KOPT-K1 (cell line): ENCODE data around the gene KIT.

Experiments used
- H3K27ac ChIP-seq: fragments of 200-600 bp; sonication (generic); 2 replicates; pipeline ENCODE4 v1.5.1; 2016; ENCODE audit warnings: antibody characterized with exemption, mild to moderate bottlenecking, low read depth, low read length; ENCODE audit not compliant: poor library complexity, severe bottlenecking
- H3K36me3 ChIP-seq: fragments of 200-600 bp; sonication (generic); 2 replicates; pipeline ENCODE4 v1.5.1; 2017; ENCODE audit warnings: antibody characterized with exemption, mild to moderate bottlenecking, low read length, moderate library complexity; ENCODE audit not compliant: insufficient read depth
- H3K9me3 ChIP-seq: fragments of 200-600 bp; sonication (generic); 2 replicates; pipeline ENCODE4 v1.5.1; 2017; ENCODE audit warnings: antibody characterized with exemption, low read length, mild to moderate bottlenecking; ENCODE audit not compliant: insufficient read depth, poor library complexity, severe bottlenecking

Gene KIT

DNA sequence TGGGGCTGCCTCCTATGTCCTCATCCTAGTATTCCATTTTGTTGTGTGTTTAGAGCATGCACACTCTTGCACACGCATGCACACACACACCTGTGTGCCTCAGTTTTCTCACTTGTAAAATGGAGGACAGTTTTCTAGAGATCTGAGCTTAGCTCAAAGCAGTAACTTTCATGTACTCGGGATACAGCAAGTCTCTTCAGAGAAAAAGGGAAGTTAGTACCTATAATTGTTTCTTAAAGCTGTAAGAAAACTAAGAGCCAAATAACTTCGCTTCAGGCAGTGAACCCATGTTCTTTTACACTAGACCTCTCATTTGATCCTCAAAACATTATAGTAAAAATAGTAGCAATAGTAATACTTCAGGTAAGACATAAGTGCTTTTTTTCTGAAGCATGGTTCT is 49.6 kb downstream of the KIT start:
- Histone ChIP-seq H3K27ac (no peak overlapping the region), H3K36me3 (no peaks in the 10 kb centered on the region), H3K9me3 (no peaks in the 10 kb centered on the region)

DNA sequence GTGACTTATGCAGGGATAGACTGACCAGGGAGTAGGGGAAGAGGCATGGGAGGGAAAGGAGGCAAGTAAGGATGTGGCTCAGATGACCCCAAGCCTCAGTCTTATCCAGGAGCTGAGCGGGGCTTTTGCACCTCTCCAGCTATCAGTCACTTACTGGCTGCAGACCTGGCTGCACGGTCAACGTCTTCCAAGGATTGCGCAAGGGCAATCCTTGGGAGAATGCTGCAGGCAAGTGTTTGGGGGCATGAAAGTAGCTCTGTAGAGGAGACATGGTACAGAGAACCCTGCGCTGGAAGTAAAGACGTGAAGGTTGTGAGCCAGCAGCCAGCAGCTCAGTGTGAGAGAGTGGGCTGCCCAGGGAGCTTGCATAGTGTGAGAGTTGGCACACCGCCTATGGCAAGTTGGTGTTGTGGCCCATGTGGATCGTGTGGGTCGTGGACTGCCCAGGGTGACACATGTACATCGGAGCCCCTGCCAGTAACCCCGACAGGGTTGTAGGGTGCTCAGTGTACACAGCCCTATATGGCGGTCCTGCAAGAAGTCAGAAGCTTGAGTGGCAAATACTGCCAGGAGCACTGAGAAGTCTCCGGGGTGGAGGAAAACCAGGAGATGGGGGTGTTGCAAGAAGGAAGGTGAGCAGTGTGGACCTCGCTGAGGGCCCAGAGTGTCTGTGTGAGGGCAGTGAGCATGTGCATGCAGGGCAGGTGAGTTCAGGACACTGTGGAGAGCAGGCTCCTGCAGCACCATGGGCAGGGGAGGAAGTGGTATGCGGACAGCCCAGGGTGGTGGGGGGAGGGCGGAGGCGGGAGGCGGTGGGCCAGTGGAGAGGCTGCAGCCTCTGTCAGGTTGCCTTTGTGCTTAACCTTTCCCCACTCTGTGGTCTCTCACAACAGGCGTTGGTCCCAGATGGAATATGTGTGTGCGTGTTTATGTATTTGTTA is 50.9 kb downstream of the KIT start:
- Histone ChIP-seq H3K36me3 (no peaks in the 10 kb centered on the region), H3K9me3 (no peaks in the 10 kb centered on the region), H3K27ac (no peak overlapping the region)

DNA sequence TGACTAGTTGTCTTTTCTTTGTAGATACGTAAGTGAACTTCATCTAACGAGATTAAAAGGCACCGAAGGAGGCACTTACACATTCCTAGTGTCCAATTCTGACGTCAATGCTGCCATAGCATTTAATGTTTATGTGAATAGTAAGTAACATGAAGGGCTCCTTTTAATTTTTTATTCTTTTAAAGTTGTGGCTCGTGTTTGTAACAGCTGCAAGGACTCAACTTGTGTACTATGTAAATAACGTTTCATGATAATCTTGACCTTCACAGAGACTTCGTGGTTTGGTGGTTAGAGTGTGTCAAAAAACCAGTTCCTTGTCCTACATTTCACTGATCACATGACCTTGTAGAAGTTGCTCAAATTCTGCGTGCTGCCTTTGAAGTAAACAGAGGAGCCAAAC is 51.6 kb downstream of the KIT start:
- no peak overlapping the region for H3K27ac ChIP-seq
- no peaks in the 10 kb centered on the region for H3K9me3 ChIP-seq
- H3K36me3 ChIP-seq, result no peaks in the 10 kb centered on the region

DNA sequence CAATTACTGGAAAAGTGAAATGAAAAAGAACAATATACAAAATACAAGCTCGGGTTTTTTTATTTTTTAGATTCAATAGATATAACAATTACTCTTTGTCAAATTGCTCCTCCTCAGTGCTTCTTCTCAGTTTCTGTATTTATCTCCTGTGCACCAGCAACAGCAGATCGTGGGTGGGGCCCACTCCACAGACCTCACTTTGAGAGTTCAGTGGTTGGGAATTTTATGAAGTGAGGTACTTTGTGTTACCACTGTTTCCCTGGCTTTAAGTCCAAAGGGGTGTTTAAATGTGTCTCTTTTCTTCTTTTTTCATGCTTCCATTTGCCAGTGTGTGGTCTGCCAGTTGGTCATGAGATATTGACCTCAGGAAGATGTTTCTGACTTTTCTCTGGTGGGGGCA is 54.4 kb downstream of the KIT start:
- Histone ChIP-seq H3K27ac (no peak overlapping the region), H3K9me3 (no peaks in the 10 kb centered on the region), H3K36me3 (no peaks in the 10 kb centered on the region)

DNA sequence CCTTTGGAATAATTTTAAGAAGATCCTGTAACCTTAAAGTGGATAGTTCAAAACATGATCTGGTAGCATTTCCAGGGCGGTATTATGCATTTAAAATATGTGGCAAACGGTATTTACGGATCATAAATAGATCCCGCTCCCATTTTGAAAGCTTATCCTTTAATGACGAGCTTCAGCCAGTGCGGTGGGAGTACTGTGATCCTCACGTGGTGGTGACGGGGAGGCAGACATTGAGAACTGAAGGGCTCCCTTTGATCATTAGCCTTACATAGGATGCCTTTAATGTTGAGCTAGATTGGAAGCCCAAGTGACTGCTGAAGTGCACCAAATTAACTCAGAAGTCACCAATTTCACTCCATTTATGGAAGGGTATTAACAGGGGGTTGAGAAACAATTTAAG is 56.9 kb downstream of the KIT start:
- H3K36me3 ChIP-seq, result no peaks in the 10 kb centered on the region
- no peaks in the 10 kb centered on the region for H3K9me3 ChIP-seq
- H3K27ac ChIP-seq, result no peak overlapping the region

DNA sequence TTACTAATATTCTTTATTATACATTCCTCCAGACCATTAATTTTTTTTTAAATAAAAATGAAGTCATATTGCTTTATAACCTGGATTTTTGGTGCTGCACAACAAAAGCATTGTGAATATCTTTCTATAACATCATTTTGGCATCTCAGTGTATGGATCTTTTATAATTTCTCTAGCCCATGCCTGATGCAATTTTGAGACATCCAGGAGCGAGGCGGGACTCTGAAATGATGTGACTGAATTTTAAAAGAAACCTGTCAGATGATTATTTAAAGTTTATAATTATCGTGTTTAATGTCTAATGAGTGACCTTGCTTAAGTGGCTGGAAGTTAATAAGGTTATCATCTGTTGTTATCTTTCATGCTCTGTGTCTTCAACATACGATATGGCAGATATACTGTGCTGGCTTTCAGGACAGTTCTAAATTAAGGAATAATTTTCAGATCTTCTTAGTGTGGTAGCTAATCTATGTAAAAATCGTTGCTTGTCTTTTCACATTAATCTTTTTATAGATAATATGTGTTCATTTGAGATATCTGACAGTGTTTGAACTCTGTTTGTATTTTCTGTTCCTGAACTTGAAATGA is 58.8 kb downstream of the KIT start:
- no peaks in the 10 kb centered on the region for H3K36me3 ChIP-seq
- H3K9me3 ChIP-seq, result no peaks in the 10 kb centered on the region
- no peak overlapping the region for H3K27ac ChIP-seq

DNA sequence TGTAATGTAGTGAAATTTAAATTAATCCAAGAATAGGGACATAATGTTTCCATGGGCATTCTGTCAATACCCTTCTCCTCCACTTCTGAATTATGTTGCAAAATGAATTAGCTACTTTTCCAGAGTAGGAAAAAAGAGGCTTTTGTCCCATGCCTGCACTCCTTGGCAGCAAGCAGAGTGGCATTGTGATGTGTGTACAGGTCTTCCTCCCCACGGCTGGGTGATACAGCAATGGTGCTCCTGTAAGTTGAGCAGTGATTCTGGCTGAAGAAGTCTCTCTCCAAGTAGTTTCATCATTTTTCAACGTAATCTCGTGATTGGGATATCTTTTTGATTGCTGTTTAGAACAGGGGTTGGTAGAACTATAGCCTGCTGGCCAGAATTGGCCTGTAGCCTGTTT is 59.9 kb downstream of the KIT start:
- no peak overlapping the region for H3K27ac ChIP-seq
- H3K9me3 ChIP-seq, result no peaks in the 10 kb centered on the region
- H3K36me3 ChIP-seq, result no peaks in the 10 kb centered on the region

DNA sequence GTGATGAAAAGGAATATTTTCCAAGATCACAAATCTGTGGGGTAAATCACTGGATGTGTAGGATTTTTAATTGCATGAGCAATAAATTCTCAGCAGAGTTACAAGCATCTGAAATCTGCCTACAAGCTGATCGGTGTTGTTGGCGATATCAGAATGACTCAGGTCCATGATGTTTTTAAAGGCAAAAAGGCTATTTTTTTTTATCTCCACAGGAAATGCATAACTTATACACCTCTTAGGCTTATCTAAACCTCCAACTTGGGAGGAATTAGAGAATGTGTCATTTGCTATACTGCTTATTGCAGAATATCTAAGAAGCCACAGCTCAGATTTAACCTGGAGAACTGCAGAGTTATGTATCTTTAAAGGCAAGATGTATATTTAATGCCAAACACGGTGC is 61.6 kb downstream of the KIT start:
- no peaks in the 10 kb centered on the region for H3K9me3 ChIP-seq
- H3K36me3 ChIP-seq, result no peaks in the 10 kb centered on the region
- H3K27ac ChIP-seq, result no peak overlapping the region

DNA sequence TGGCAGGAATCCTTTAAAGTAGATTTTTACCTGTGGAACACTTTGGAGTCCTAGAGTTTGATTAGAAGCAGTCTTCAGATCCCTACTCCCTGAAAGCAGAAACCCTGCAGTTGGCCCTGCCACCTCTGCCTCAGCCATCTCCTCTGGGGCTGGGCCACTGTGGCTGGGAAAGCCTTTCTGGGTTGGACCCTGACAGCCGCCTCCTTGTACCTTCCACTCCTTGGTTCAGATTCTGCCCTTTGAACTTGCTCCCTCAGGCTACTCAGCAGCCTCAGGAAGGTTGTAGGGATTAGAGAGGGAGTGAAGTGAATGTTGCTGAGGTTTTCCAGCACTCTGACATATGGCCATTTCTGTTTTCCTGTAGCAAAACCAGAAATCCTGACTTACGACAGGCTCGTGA is 65.5 kb downstream of the KIT start:
- H3K27ac ChIP-seq, result no peak overlapping the region
- H3K36me3 ChIP-seq, result no peaks in the 10 kb centered on the region
- no peaks in the 10 kb centered on the region for H3K9me3 ChIP-seq

DNA sequence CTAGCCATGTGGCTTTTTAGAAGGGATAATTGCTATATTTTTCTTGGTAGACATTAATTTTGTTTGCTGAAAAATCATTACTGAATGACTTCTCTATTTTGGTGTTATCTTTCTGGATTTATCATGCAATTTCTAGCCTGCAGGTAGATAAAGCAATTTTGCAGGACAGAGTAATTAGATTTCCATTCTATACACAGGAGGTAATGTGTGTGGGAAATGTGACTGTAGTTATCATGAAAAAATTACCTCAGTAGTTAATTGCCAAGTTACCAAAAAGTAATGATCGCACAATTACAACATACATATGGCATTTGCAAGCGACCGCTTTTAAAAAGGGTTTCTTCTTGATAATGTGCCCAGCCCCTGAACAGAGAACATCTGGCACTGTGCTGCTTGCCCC is 66.1 kb downstream of the KIT start:
- H3K9me3 ChIP-seq, result no peaks in the 10 kb centered on the region
- H3K27ac ChIP-seq, result no peak overlapping the region
- H3K36me3 ChIP-seq, result no peaks in the 10 kb centered on the region

DNA sequence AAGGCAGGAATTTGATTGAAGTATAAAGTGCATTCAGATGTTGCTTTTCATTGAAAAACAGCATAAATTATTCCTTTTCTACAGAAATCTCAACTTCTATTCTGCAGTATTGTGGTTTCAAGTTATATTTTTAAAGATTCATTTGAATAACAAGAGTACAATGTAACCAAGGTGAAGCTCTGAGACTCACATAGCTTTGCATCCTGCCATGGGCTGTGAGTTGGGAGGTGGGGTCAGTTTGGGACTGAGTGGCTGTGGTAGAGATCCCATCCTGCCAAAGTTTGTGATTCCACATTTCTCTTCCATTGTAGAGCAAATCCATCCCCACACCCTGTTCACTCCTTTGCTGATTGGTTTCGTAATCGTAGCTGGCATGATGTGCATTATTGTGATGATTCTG is 69.2 kb downstream of the KIT start:
- Histone ChIP-seq H3K9me3 (no peaks in the 10 kb centered on the region), H3K27ac (no peak overlapping the region), H3K36me3 (no peaks in the 10 kb centered on the region)

DNA sequence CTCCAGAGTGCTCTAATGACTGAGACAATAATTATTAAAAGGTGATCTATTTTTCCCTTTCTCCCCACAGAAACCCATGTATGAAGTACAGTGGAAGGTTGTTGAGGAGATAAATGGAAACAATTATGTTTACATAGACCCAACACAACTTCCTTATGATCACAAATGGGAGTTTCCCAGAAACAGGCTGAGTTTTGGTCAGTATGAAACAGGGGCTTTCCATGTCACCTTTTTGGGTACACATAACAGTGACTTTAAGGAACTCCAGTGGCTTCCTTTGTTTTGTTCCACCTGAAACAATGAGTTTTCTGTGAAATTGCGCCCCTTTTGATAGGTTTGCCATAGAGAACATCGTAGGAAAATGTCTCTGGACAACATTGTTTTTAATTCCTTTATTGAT is 69.6 kb downstream of the KIT start:
- no peaks in the 10 kb centered on the region for H3K36me3 ChIP-seq
- H3K27ac ChIP-seq, result no peak overlapping the region
- H3K9me3 ChIP-seq, result no peaks in the 10 kb centered on the region

DNA sequence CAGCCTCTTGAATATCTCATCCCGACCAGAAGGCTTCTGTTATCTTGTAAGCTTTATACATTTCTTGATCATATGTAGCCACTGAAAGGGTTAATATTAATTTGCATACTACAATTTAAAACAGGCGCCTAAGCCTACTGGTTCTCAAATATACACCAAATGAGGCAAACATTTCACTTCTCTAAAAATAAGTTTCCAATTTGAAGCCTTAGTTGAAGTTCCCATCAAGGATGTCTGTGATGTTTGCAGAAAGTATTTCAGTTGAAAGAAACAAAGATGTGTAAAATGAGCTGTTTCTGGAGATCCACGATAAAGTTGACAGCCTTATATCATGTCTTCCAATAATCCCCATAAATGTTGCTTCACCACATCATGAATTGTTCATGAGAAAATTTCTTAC is 70.6 kb downstream of the KIT start:
- H3K9me3 ChIP-seq, result no peaks in the 10 kb centered on the region
- H3K36me3 ChIP-seq, result no peaks in the 10 kb centered on the region
- H3K27ac ChIP-seq, result no peak overlapping the region

DNA sequence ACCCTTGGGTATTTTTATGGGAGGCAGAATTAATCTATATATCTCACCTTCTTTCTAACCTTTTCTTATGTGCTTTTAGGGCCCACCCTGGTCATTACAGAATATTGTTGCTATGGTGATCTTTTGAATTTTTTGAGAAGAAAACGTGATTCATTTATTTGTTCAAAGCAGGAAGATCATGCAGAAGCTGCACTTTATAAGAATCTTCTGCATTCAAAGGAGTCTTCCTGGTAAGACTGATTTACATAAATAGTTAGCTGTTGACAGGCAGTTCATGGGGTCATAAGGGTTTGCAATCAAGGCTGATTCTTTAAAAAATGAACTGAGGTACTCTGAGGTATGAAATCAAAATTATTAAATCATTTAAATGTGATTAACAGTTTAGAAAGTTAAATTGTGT is 71.5 kb downstream of the KIT start:
- H3K36me3 ChIP-seq, result no peaks in the 10 kb centered on the region

DNA sequence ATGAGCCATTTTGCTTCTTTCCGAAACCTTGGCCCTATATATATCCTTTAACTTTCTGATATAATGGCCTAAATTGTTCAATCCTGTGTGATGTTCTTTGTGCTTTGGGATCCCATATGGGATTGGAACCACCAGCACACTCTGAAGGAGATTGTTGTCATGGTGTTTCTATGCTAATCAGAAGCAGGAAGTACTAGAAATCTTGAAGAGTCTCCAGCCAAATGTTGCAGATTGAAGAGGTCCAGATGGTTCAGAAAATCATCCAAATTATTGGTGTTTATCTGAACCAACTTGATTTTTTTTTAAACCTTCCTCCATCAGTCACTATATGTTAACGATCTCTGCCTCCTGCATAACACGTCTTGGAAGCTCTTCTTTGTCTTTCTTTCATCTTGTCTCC is 72.8 kb downstream of the KIT start:
- no peaks in the 10 kb centered on the region for H3K9me3 ChIP-seq
- H3K27ac ChIP-seq, result no peak overlapping the region
- H3K36me3 ChIP-seq, result no peaks in the 10 kb centered on the region

More for the DNA sequence above, 71.5 kb downstream of the KIT start:
- Histone ChIP-seq H3K9me3 (no peaks in the 10 kb centered on the region), H3K27ac (no peak overlapping the region)

DNA sequence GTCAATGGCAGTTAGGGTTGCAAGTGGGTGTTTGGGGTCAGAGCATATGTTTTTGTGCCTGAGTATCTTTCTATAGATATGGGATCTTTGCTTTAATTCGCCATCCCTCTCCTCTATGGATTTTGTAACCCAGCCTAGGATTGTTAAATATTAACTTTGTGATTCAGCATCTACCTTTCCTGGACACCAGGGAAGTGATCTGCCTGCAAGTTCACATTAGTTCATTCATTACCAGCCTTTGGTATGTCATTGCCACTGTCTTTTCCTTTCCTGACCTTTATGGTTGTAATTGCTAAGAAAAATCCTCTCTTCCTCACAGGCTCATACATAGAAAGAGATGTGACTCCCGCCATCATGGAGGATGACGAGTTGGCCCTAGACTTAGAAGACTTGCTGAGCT is 73.8 kb downstream of the KIT start:
- Histone ChIP-seq H3K36me3 (no peaks in the 10 kb centered on the region), H3K27ac (no peak overlapping the region), H3K9me3 (no peaks in the 10 kb centered on the region)
